GM19463 (cell line): ENCODE measurements around the gene UGGT1.

Experiments
- ATAC-seq: cut with Tn5 transposase; IDR thresholded peaks from one replicate; pipeline ENCODE4 v1.9.1; 2021; ENCODE audit warnings: mild to moderate bottlenecking, moderate library complexity; ENCODE audit not compliant: unreplicated experiment

Gene UGGT1

DNA sequence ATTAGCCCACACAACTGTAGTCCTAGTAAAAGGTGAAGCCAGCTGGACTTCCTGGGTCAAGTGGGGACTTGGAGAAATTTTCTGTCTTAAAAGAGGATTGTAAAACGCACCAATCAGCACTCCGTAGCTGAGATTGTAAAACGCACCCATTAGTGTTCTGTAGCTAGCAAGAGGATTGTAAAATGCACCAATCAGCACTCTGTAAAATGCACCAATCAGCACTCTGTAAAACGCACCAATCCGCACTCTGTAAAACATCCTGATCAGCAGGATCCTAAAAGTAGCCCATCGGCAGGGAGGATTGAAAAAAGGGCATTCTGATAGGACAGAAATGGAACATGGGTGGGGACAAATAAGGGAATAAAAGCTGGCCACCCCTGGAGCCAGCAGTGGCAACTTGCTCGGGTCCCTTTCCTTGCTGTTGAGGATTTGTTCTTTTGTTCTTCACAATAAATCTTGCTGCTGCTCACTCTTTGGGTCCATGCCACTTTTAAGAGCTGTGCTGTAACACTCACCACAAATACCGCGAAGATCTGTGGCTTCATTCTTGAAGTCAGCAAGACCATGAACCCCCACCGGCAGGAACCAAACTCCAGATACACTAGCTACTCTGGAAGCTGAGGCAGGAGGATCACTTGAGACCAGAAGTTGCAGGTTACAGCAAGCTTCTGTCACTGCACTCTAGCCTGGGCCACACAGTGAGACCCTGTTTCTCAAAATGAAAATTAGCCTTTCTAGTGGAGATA is 125.1 kb downstream of the UGGT1 start:
- no peak for ATAC-seq

GRCh38 chr2:128217671-128218070 is 126.7 kb downstream of the UGGT1 start:
- no peak for ATAC-seq

DNA sequence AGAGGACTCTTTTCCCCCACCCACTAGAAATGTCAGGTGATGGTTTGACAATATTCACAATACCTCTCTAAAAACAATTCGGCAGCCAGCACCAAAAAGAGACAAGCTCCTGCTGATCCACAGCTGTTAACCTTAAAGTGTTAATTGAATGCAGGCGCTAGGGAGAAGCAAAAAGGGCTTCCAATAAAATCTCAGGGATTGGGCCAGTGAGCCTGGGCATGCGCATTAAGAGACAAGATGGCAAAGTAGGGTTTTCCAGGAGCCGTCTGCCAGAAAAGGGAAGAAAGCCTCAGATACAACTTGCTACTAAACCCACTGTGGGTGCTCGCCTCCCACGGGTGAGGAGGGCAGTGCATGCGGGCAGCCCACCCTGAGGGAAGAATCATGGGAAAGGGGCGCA is 128.9 kb downstream of the UGGT1 start:
- ATAC-seq: no peak

- ATAC-seq: no peak
Measured at GRCh38 chr2:128227862-128228261, 136.9 kb downstream of the UGGT1 start.

GRCh38 chr2:128228894-128229293 is 137.9 kb downstream of the UGGT1 start:
- ATAC-seq: no peak

- ATAC-seq: peak; percentile 99
Measured at GRCh38 chr2:128232965-128233789, 142.2 kb downstream of the UGGT1 start.

GRCh38 chr2:128233790-128234395 is 142.9 kb downstream of the UGGT1 start:
- ATAC-seq: no peak

- ATAC-seq: no peak
Measured at GRCh38 chr2:128234613-128235012, 143.6 kb downstream of the UGGT1 start.

GRCh38 chr2:128235581-128235980 is 144.6 kb downstream of the UGGT1 start:
- no peak for ATAC-seq

- no peak for ATAC-seq
Measured at GRCh38 chr2:128236491-128237035, 145.6 kb downstream of the UGGT1 start.

- no peak for ATAC-seq
Measured at GRCh38 chr2:128237081-128237534, 146.1 kb downstream of the UGGT1 start.

DNA sequence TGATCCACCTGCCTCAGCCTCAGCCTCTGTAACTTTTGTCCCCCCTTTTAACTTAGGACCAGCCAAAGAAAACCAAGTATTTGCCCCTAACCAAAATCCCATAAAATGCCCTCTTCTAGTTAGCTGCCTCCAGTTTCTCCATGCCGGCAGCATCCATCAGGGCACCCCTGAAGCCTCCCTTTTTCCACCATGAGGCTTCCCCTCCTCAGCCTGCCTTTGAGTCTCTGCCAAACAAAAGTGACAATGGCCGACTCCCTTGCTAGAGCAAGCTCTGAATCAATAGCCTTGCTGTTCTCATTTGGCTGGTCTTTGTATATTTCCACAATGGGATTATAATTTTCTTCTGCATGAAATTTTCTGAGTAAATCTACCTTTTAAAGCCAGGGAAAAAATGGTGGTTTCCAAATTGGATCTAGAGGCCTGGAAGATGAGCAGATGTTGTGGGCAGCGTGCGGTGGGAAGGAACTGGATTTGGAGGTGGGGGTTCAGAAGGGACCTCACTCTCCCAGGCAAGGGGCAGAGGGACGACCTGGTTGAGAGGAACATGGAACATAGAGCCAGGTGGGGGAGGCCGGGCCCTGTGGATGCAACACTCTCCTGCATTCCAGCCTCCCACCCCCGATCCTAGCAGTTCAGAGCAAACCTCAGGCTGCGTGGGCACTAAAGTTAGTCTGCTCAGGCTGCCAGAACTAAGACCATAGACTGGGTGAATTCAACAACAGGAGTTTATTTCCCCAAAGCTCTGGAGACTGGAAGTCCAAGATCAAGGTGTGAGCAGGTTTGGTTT is 147.1 kb downstream of the UGGT1 start:
- no peak for ATAC-seq

DNA sequence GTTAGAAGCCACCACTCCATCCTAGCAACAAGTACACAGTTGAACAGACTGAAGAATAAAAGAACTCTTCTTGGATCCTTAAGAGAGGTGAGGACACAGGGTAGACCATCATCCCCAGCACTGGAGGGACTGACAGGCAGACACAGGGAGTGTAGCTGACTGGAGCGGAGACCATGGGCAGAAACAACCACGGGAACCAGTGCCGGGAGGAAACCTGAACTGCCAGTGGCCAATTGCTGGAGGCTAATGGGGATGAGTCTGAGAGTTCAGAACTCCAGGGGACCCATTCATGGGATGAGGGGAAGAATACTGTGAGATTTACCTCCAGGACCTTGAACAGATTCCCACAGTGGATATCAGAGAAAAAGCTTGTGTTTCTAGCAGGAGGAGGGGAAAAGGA is 150.9 kb downstream of the UGGT1 start:
- ATAC-seq: no peak
